Measurements from ENCODE around the gene RNF13.

The RNF13 gene

GRCh38 chr3:149777414-149778214 lies 35.4 kb upstream of the RNF13 start:
- H3K27ac ChIP-seq, result no peak overlapping the region
- ChIA-PET POLR2A (ENCODE audit: low non-redundant PET) (no interaction called here), CTCF (no interaction called here)
- TF ChIP-seq, protein P1, sequence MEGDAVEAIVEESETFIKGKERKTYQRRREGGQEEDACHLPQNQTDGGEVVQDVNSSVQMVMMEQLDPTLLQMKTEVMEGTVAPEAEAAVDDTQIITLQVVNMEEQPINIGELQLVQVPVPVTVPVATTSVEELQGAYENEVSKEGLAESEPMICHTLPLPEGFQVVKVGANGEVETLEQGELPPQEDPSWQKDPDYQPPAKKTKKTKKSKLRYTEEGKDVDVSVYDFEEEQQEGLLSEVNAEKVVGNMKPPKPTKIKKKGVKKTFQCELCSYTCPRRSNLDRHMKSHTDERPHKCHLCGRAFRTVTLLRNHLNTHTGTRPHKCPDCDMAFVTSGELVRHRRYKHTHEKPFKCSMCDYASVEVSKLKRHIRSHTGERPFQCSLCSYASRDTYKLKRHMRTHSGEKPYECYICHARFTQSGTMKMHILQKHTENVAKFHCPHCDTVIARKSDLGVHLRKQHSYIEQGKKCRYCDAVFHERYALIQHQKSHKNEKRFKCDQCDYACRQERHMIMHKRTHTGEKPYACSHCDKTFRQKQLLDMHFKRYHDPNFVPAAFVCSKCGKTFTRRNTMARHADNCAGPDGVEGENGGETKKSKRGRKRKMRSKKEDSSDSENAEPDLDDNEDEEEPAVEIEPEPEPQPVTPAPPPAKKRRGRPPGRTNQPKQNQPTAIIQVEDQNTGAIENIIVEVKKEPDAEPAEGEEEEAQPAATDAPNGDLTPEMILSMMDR (conservative IDR thresholded peaks at IDR 0.05; ENCODE audit: low read depth), result no peak
- no peak for DNase-seq (ENCODE audit: low spot score)

GRCh38 chr3:149781211-149781610 lies 31.8 kb upstream of the RNF13 start:
- TF ChIP-seq, protein P1 (conservative IDR thresholded peaks at IDR 0.05; ENCODE audit: low read depth), result no peak
- H3K27ac ChIP-seq, result no peak overlapping the region
- DNase-seq (ENCODE audit: low spot score), result no peak
- ChIA-PET POLR2A (ENCODE audit: low non-redundant PET) (no interaction called here), CTCF (interaction anchor here (0.9 kb wide), 1 partner anchor 8 kb away, joined by 3 read pairs; no protein-coding TSS in a partner anchor)

DNA sequence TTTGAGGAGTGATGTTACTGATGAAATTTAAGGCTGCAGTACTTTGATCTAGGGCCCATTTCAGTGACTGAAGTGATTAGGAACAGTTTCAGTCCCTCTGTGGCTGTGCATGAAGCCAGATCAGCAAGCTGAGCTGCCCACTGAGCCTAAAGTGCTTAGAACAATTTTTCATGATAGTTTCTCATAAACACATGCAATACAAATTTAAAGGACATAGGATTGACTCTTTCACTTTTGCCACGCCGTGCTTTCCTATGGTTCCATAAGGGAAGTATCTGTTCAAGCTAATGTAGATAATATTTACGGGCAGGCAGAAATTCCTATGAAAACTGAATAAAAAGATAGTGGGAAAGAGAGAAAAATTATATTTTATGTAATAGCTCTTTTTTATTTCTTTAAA lies 31.3 kb upstream of the RNF13 start:
- TF ChIP-seq, protein P1 (conservative IDR thresholded peaks at IDR 0.05; ENCODE audit: low read depth), result no peak
- POLR2A ChIA-PET (ENCODE audit: low non-redundant PET), result no interaction called here
- CTCF ChIA-PET, result interaction anchor here (0.6 to 2.1 kb wide), 3 partner anchors 9 to 328 kb away, joined by 3 to 17 read pairs (median 3); no protein-coding TSS in a partner anchor
- DNase-seq (ENCODE audit: low spot score), result no peak
- no peak overlapping the region for H3K27ac ChIP-seq

- TF ChIP-seq, protein P1 (conservative IDR thresholded peaks at IDR 0.05; ENCODE audit: low read depth), result no peak
- DNase-seq (ENCODE audit: low spot score), result peak; percentile 82
- ChIA-PET CTCF (interaction anchor here (2.1 kb wide), 1 partner anchor 12 kb away, joined by 17 read pairs; no protein-coding TSS in a partner anchor), POLR2A (ENCODE audit: low non-redundant PET) (interaction anchor here (0.7 kb wide), 1 partner anchor 28 kb away, joined by 3 read pairs; no protein-coding TSS in a partner anchor)
- H3K27ac ChIP-seq, result no peak overlapping the region
These were observed 29.4 kb upstream of the RNF13 start for GRCh38 chr3:149783576-149783975.

DNA sequence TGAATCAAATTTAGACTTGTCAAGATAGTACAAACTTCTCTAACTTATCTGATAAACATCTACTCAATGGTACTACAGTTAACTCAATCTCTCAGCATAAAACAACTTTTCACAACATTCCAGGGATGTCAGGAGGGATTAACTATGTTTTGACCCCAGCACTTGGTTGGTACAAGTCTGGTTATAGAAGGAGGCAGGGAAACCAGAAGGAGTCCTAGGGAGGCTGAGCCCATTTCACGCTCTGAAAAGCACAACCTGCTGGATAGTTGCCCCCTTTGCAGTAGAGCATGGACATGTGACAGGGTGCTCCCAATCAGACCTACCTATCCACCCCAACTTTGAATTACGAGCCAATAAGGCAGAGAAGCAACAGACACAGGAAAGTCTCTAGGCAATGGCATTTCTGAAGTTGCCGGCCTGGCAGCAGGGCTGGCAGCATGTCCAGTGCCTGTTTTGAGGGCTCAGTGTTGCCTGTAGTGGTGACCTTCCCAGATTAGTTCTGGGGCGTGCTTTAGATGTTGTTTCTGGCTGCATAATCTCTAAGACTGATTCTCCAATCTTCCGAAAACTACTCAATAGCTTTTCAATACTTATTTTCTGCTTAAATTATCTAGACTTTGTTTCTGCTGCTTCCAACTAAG lies 28.8 kb upstream of the RNF13 start:
- TF ChIP-seq, protein P1 (conservative IDR thresholded peaks at IDR 0.05; ENCODE audit: low read depth), result no peak
- ChIA-PET POLR2A (ENCODE audit: low non-redundant PET) (no interaction called here), CTCF (no interaction called here)
- H3K27ac ChIP-seq, result peak overlapping the region; percentile 88
- DNase-seq (ENCODE audit: low spot score), result peak; percentile 42

DNA sequence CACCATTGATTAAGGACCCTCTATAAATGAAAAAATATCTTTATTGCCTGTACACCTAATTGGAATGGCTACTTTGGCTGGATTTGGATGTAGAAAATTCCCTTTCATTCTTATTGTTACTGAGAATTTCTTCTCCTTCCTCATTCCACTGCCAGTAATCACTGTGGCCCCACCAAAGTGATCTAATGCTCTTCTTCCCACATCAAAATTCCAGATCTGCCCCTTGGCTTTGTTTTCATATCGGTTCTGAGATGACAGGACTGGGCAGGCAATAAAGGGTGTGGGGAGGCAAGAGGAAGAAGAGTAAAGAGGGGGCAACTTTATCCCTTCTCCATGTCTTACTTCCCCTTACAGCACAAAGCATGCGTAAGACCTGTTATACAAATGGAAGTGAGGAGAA lies 22.7 kb upstream of the RNF13 start:
- peak; percentile 42 for DNase-seq (ENCODE audit: low spot score)
- CTCF ChIA-PET, result no interaction called here
- TF ChIP-seq, protein P1 (conservative IDR thresholded peaks at IDR 0.05; ENCODE audit: low read depth), result no peak
- POLR2A ChIA-PET (ENCODE audit: low non-redundant PET), result no interaction called here
- no peak overlapping the region for H3K27ac ChIP-seq

All from RWPE1 (cell line).